Stimulated activated CD8-positive, alpha-beta memory T cell treated with anti-CD3 and anti-CD28 coated beads, Interleukin-15, amount 100 ng/mL, for 1 hour (primary cell): ENCODE data around the gene EGFLAM.

Experiments used
- DNase-seq: peaks from one replicate; pipeline ENCODE4 v3.0.0-alpha.2; 2020; ENCODE audit warnings: low read depth

Gene EGFLAM

GRCh38 chr5:38258319-38259061 is at the start of gene EGFLAM:
EGFLAM (plus strand) TSS chr5:38258559; CDS start chr5:38258755, 196 bp downstream.
- DNase-seq: no peak

- no peak for DNase-seq
Observed at GRCh38 chr5:38208782-38209378, 49.5 kb upstream of the EGFLAM start.

GRCh38 chr5:38210676-38211353 is 47.5 kb upstream of the EGFLAM start:
- DNase-seq: no peak

GRCh38 chr5:38211354-38211710 is 47.0 kb upstream of the EGFLAM start:
- no peak for DNase-seq

- DNase-seq: no peak
Observed at GRCh38 chr5:38212307-38212706, 46.1 kb upstream of the EGFLAM start.

GRCh38 chr5:38226091-38226490 is 32.3 kb upstream of the EGFLAM start:
- no peak for DNase-seq

GRCh38 chr5:38228914-38229313 is 29.4 kb upstream of the EGFLAM start:
- no peak for DNase-seq

GRCh38 chr5:38234737-38235136 is 23.6 kb upstream of the EGFLAM start:
- DNase-seq: no peak

- no peak for DNase-seq
Observed at GRCh38 chr5:38237681-38238080, 20.7 kb upstream of the EGFLAM start.

GRCh38 chr5:38240212-38240611 is 18.1 kb upstream of the EGFLAM start:
- DNase-seq: no peak

- no peak for DNase-seq
Observed at GRCh38 chr5:38241655-38242054, 16.7 kb upstream of the EGFLAM start.

GRCh38 chr5:38245307-38245706 is 13.1 kb upstream of the EGFLAM start:
- no peak for DNase-seq

GRCh38 chr5:38249301-38249700 is 9.1 kb upstream of the EGFLAM start:
- no peak for DNase-seq

- DNase-seq: no peak
Observed at GRCh38 chr5:38249812-38250211, 8.5 kb upstream of the EGFLAM start.

- DNase-seq: no peak
Observed at GRCh38 chr5:38250763-38251448, 7.5 kb upstream of the EGFLAM start.

- no peak for DNase-seq
Observed at GRCh38 chr5:38253759-38254158, 4.6 kb upstream of the EGFLAM start.

- no peak for DNase-seq
Observed at GRCh38 chr5:38257308-38258041, 884 bp upstream of the EGFLAM start.

GRCh38 chr5:38258042-38258318 is 379 bp upstream of the EGFLAM start:
- no peak for DNase-seq

GRCh38 chr5:38259062-38259808 is 876 bp downstream of the EGFLAM start:
- DNase-seq: no peak

GRCh38 chr5:38259809-38260160 is 1.4 kb downstream of the EGFLAM start:
- DNase-seq: no peak

GRCh38 chr5:38263983-38264382 is 5.6 kb downstream of the EGFLAM start:
- DNase-seq: no peak
